Ascending aorta (tissue), 2 donors: ENCODE results near the gene GGACT. TPM values are rescaled to one million over a fixed set of nuclear protein-coding genes. Genes with fewer than 3 reads are reported as not detected.

ENCODE experiments used
- DNase-seq, 2 donors: peaks; one replicate each; pipeline ENCODE4 v3.0.0-alpha.2; 2019; ENCODE audit warnings: low spot score in 2 of 2
- H3K27ac ChIP-seq, 2 donors: fragments of 200-600 bp; sonication (generic); one replicate each; pipeline ENCODE4 v1.5.1; 2016 to 2017; ENCODE audit warnings: mild to moderate bottlenecking in 1 of 2
- H3K27me3 ChIP-seq: fragments of 200-600 bp; sonication (generic); one replicate; pipeline ENCODE4 v1.5.1; 2017
- H3K36me3 ChIP-seq, 2 donors: fragments of 200-600 bp; sonication (generic); one replicate each; pipeline ENCODE4 v1.5.1; 2016
- H3K4me1 ChIP-seq, 2 donors: fragments of 200-600 bp; sonication (generic); one replicate each; pipeline ENCODE4 v1.5.1; 2016 to 2017; ENCODE audit warnings: mild to moderate bottlenecking in 1 of 2
- H3K4me3 ChIP-seq, 2 donors: fragments of 200-600 bp; sonication (generic); one replicate each; pipeline ENCODE4 v1.5.1; 2016 to 2017; ENCODE audit warnings: mild to moderate bottlenecking in 1 of 2
- H3K9me3 ChIP-seq, 2 donors: fragments of 200-600 bp; sonication (generic); one replicate each; pipeline ENCODE4 v1.5.1; 2016
- CTCF ChIP-seq, 3 experiments: fragments of 200-600 bp in 2 of 3; fragments of 450-650 bp in 1 of 3; sonication (generic) in 2 of 3; IDR thresholded peaks; one replicate each; pipeline ENCODE4 v1.5.1; 2016 to 2019; ENCODE audit warnings: antibody characterized with exemption in 3 of 3, mild to moderate bottlenecking in 1 of 3, moderate library complexity in 1 of 3
- intact Hi-C: fragments of 100-400 bp; cut with DNase I; formaldehyde crosslinking; loops from one replicate; pipeline ENCODE4 v1.15.1; 2023
- total RNA-seq: library from RNA; depleted of rRNA; stranded (reverse); fragments of >200 nt; gene quantifications from one replicate; pipeline ENCODE4 v1.1.0, GENCODE V29; 2016

GGACT gene
- total RNA-seq, result 1.2 TPM

- intact Hi-C loops, result loop anchor here (1.0 kb wide), 1 partner anchor 86 kb away; the partner anchor contains the start of gene TMTC4
- peak in 1 of 2 donors; percentile 76 for DNase-seq
- H3K9me3 ChIP-seq, result no peaks in the 10 kb centered on the region
- no peaks in the 10 kb centered on the region for H3K36me3 ChIP-seq
- peaks cover 0 to 9% of the 10 kb centered on the region in 2 donors for H3K4me1 ChIP-seq
- no peaks in the 10 kb centered on the region for H3K27me3 ChIP-seq
- H3K27ac ChIP-seq, result peak within 1 kb of the TSS; percentile 70 to 77
- H3K4me3 ChIP-seq, result peak within 1 kb of the TSS; percentile 88 to 96
- peak; percentile 33 to 69 (median 54) for TF ChIP-seq CTCF (IDR thresholded peaks at IDR 0.05)
Measured at GRCh38 chr13:100588331-100589177, at the start of gene GGACT. Gene GGACT, minus strand, starts transcription at chr13:100588789. Its CDS starts 56,198 bp downstream, at chr13:100532591.

- Histone ChIP-seq H3K27me3 (no peaks in the 10 kb centered on the region), H3K27ac (no peak overlapping the region), H3K36me3 (peaks cover 23 to 55% of the 10 kb centered on the region in 2 donors), H3K9me3 (no peaks in the 10 kb centered on the region), H3K4me1 (no peaks in the 10 kb centered on the region), H3K4me3 (no peak overlapping the region)
- intact Hi-C loops, result no loop called here
- DNase-seq, result no peak
- no peak for TF ChIP-seq CTCF (IDR thresholded peaks at IDR 0.05)
Measured at GRCh38 chr13:100637796-100638195, 49.2 kb upstream of the GGACT start.

GRCh38 chr13:100637380-100637779 lies 48.8 kb upstream of the GGACT start:
- TF ChIP-seq CTCF (IDR thresholded peaks at IDR 0.05), result no peak
- Histone ChIP-seq H3K27ac (no peak overlapping the region), H3K9me3 (no peaks in the 10 kb centered on the region), H3K27me3 (no peaks in the 10 kb centered on the region), H3K36me3 (peaks cover 23 to 55% of the 10 kb centered on the region in 2 donors), H3K4me3 (no peak overlapping the region), H3K4me1 (no peaks in the 10 kb centered on the region)
- intact Hi-C loops, result no loop called here
- no peak for DNase-seq

GRCh38 chr13:100636441-100636840 lies 47.9 kb upstream of the GGACT start:
- intact Hi-C loops, result no loop called here
- Histone ChIP-seq H3K9me3 (no peaks in the 10 kb centered on the region), H3K27ac (no peak overlapping the region), H3K4me3 (no peak overlapping the region), H3K4me1 (no peaks in the 10 kb centered on the region), H3K36me3 (peaks cover 23 to 46% of the 10 kb centered on the region in 2 donors), H3K27me3 (no peaks in the 10 kb centered on the region)
- no peak for DNase-seq
- TF ChIP-seq CTCF (IDR thresholded peaks at IDR 0.05), result no peak

GRCh38 chr13:100636004-100636403 lies 47.4 kb upstream of the GGACT start:
- no peak for DNase-seq

More at GRCh38 chr13:100636004-100636403, 47.4 kb upstream of the GGACT start:
- H3K27ac ChIP-seq, result no peak overlapping the region
- intact Hi-C loops, result no loop called here
- H3K36me3 ChIP-seq, result peaks cover 19 to 42% of the 10 kb centered on the region in 2 donors
- H3K4me1 ChIP-seq, result no peaks in the 10 kb centered on the region
- no peaks in the 10 kb centered on the region for H3K27me3 ChIP-seq
- TF ChIP-seq CTCF (IDR thresholded peaks at IDR 0.05), result no peak
- no peaks in the 10 kb centered on the region for H3K9me3 ChIP-seq
- H3K4me3 ChIP-seq, result no peak overlapping the region
